Activated CD4-positive, alpha-beta memory T cell treated with anti-CD3 and anti-CD28 coated beads, Interleukin-2, amount 10 ng/mL, durations not matched to agents 7 days and 5 days (primary cell): Measurements from ENCODE around the gene TNFAIP3. TPM values are rescaled to one million over a fixed set of nuclear protein-coding genes. Genes with fewer than 3 reads are reported as not detected.
A peak's percentile ranks its signal among the peaks of the same experiment; 100 is the strongest.

ENCODE experiments used
- CTCF ChIA-PET: fragments of 350-600 bp; sonication (Branson Sonifier 250); formaldehyde crosslinking; loops from one replicate; lab custom pipeline; 2021; ENCODE audit warnings: antibody characterized with exemption, inconsistent platforms; lab: Charles Lee
- POLR2A ChIA-PET: fragments of 350-600 bp; sonication (Branson Sonifier 250); formaldehyde crosslinking; loops from one replicate; lab custom pipeline; 2021; ENCODE audit warnings: antibody characterized with exemption; lab: Charles Lee
- DNase-seq: peaks from one replicate; pipeline ENCODE4 v3.0.0-alpha.2; 2020
- H3K27ac Mint-ChIP-seq: one replicate; pipeline ENCODE4 v1.8.0; 2021; ENCODE audit warnings: mild to moderate bottlenecking, mixed read lengths
- H3K27me3 Mint-ChIP-seq: one replicate; pipeline ENCODE4 v1.8.0; 2021; ENCODE audit warnings: mixed read lengths
- H3K36me3 Mint-ChIP-seq: one replicate; pipeline ENCODE4 v1.8.0; 2021; ENCODE audit warnings: low read depth, mixed read lengths
- H3K4me1 Mint-ChIP-seq: one replicate; pipeline ENCODE4 v1.8.0; 2021; ENCODE audit warnings: mixed read lengths
- H3K4me3 Mint-ChIP-seq: one replicate; pipeline ENCODE4 v1.8.0; 2021; ENCODE audit warnings: mild to moderate bottlenecking, mixed read lengths
- H3K9me3 Mint-ChIP-seq: one replicate; pipeline ENCODE4 v1.8.0; 2021; ENCODE audit warnings: mixed read lengths
- total RNA-seq, 2 experiments: library from RNA; stranded (reverse); gene quantifications; one replicate each; pipeline ENCODE4 v1.2.3, GENCODE V29; 2021

The TNFAIP3 gene
- total RNA-seq, 2 experiments from 2014 or later, result 143 to 144 TPM

DNA sequence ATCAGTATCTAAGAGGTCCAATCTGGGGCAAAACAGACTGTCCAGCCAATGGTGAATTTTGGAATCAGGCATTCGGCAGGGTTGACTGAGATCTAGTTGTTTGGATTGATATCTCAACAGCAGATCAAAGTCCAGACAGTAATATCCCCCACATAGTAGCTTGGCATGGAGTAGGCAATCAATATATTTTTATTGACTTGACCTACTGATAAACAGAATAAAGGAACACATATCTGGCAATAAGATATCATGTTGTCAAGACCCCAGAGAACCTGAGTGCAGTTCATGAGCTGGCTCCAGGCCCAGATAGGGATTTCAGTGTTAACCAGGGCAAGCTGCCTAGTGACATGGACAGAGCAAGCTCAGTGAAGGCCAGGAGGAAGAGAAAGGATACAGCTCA is 34.4 kb downstream of the TNFAIP3 start:
- no peak for DNase-seq
- peaks cover 4% of the 10 kb centered on the region for H3K36me3 Mint-ChIP-seq
- no peaks in the 10 kb centered on the region for H3K27me3 Mint-ChIP-seq
- H3K4me1 Mint-ChIP-seq, result peaks cover 36% of the 10 kb centered on the region
- POLR2A ChIA-PET, result no interaction called here
- CTCF ChIA-PET, result interaction anchor here (1.0 to 2.3 kb wide), 5 partner anchors 10 to 103 kb away, joined by 3 to 11 read pairs (median 5); partner anchors contain the start of gene TNFAIP3
- H3K4me3 Mint-ChIP-seq, result no peak overlapping the region
- no peak overlapping the region for H3K27ac Mint-ChIP-seq
- peaks cover 7% of the 10 kb centered on the region for H3K9me3 Mint-ChIP-seq

DNA sequence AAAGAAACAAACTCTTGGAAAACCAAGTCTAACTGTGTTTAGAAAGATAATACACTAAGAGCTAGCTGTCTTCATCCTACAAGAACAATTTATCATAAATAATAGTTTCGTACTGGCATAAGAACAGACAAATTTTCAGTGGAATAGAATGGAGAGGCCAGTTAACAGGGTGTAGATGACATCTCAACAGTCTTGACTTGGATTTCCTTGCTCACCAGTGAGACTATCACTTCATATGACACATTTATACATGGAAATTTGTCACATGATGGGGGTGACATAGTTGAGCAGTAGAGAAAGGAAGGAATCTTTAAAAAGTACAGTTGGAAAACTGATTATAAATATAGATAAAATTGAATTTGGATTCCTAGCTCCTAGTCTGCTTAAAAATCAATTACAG is 35.6 kb downstream of the TNFAIP3 start:
- no peaks in the 10 kb centered on the region for H3K27me3 Mint-ChIP-seq
- peaks cover 45% of the 10 kb centered on the region for H3K4me1 Mint-ChIP-seq
- POLR2A ChIA-PET, result no interaction called here
- DNase-seq, result no peak
- H3K4me3 Mint-ChIP-seq, result no peak overlapping the region
- peaks cover 4% of the 10 kb centered on the region for H3K36me3 Mint-ChIP-seq
- H3K9me3 Mint-ChIP-seq, result peaks cover 4% of the 10 kb centered on the region
- no peak overlapping the region for H3K27ac Mint-ChIP-seq
- CTCF ChIA-PET, result interaction anchor here (2.3 kb wide), 1 partner anchor 32 kb away, joined by 11 read pairs; no protein-coding TSS in a partner anchor

DNA sequence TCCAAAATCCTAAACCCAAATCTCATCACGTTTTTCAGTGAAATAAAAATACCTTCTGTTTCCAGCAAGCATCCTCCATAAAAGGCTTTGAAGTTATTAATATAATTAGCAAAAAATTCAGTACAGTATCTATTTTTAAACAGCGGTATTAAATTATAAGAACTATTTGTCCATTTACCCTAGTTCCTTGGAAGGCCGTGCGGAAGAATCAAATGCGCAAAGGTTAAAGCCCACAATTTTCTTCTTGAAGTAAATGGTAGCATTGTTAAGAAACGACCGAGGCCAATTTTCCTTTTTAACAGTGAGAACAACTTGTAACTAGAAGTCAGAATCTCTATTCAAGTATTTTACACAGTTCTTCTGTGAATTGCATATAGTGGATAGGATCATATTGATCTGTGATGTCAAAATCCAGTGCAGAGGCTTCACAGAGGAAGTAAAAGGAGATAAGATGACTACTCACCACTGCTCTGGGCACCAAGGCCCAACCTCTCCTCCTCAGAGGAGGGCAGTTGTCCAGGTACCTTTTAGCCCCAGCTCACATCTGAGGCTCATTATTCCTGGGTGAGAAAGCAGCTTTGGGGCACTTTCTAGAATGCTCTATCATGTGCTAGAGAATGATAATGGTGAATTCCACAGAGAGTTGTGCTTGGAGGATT is 36.3 kb downstream of the TNFAIP3 start:
- peaks cover under 1% of the 10 kb centered on the region for H3K9me3 Mint-ChIP-seq
- POLR2A ChIA-PET, result no interaction called here
- no peak for DNase-seq
- peaks cover 47% of the 10 kb centered on the region for H3K4me1 Mint-ChIP-seq
- peaks cover 4% of the 10 kb centered on the region for H3K36me3 Mint-ChIP-seq
- no peak overlapping the region for H3K4me3 Mint-ChIP-seq
- H3K27me3 Mint-ChIP-seq, result no peaks in the 10 kb centered on the region
- CTCF ChIA-PET, result no interaction called here
- peak overlapping the region; percentile 89 for H3K27ac Mint-ChIP-seq

DNA sequence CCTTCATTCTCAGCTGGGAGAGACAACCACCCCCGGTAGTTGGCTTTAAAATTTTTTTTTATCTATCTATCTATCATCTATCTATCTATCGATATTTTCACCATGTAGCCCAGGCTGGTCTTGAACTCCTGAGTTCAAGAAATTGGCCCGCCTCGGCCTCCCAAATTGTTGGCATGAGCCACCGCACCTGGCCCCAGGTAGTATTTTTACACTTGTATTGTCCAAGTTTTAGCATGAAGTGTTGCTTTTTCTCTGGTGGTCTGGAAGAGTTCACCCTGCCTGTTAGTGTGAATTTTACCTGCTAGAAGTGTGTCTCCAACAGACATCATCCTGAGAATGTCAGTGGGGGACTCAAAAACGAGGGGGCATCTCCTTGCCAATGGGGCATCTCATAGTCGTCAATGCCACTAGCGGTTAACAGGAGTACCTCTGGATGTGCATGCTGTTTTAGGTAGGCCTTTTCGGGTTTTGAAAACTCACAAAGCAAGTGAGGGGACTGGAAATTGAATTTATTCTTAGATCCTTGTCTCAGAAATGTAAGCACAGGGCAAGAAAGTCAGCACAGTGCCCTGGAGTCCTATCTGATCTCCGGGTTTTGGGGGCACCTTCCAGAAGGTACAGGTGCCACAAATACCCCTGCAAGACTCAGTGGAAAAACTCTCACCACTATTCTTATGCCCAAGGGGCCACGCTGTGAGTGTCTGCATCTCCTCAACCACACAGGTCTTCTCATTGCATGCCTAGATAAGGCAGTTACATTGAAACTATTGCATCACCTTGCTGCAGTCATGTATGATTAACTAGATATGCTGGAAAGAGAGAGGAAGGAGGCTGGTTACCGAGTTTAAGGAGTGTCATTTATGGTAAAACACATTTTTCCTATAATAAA is 37.1 kb downstream of the TNFAIP3 start:
- Mint-ChIP-seq H3K27ac (peak overlapping the region; percentile 89), H3K27me3 (no peaks in the 10 kb centered on the region), H3K4me1 (peaks cover 55% of the 10 kb centered on the region), H3K36me3 (peaks cover 4% of the 10 kb centered on the region), H3K4me3 (peak overlapping the region; percentile 66), H3K9me3 (no peaks in the 10 kb centered on the region)
- peak; percentile 41 for DNase-seq
- POLR2A ChIA-PET, result no interaction called here
- CTCF ChIA-PET, result no interaction called here

DNA sequence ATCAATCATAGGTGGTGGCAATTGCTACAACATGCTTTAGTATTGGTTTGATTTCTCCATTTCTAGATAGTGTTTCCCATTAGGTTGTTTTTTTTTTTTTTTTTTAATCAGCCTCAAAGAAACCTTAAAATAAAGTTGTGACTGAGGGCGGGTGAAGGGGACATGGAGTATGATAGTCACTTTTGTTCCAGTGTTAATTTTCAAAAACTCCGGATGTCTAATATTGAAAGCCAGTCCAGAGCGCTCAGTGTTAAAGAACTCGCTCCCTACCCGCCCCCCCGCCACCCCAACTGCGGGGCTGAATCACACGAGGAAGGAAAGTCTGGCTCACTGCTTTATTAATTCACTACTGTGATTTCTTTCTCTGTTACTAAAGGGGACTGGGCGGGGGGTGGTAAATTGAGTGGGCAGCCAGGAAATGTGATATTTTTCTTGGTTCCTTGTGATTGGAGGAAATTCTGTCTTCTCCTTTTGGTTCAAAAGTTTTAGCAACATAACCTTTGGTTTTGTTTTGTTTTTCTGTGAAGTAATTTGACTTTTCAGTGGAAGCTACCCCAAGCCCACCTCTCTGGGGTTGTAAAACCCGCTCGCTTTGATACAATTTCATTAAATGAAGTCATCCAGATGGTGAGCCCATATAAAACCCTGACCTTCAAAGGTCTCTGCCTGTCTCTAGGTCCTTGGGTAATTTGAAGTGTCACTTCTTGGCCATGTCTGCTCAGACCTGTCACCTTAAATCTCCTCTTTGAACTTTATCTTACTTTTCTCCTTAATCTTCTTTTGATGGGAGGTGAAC is 38.0 kb downstream of the TNFAIP3 start:
- peak; percentile 73 for DNase-seq
- peaks cover 64% of the 10 kb centered on the region for H3K4me1 Mint-ChIP-seq
- no peaks in the 10 kb centered on the region for H3K27me3 Mint-ChIP-seq
- ChIA-PET POLR2A (interaction anchor here (0.8 to 1.7 kb wide), 4 partner anchors 22 to 196 kb away, joined by 3 to 8 read pairs (median 4); partner anchors contain the start of gene TNFAIP3), CTCF (interaction anchor here (1.3 to 2.0 kb wide), 4 partner anchors 21 to 38 kb away, joined by 3 to 8 read pairs (median 4); no protein-coding TSS in a partner anchor)
- peak overlapping the region; percentile 89 for H3K27ac Mint-ChIP-seq
- peak overlapping the region; percentile 66 for H3K4me3 Mint-ChIP-seq
- no peaks in the 10 kb centered on the region for H3K9me3 Mint-ChIP-seq
- H3K36me3 Mint-ChIP-seq, result peaks cover 4% of the 10 kb centered on the region

DNA sequence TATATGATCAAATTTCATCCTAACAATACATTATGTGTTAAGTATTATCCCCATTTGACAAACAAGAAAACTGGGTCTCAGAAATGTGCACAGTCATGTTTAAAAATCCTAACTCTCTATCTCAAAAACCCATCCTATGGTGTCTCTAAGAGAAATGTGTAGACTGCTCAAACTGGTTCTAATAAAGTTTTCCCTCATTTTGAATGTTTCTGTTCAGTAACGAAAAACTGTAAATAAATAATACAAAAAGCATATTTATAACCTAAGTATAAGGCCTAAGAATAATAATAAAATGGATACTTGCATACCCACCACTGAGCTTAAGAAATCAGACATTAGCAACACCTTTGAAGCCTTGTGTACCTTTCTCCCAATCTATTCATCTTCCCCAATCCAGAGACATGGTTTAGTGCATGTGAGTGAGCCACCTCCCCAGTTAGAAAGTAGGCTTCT is 39.0 kb downstream of the TNFAIP3 start:
- Mint-ChIP-seq H3K4me3 (no peak overlapping the region), H3K36me3 (peaks cover 4% of the 10 kb centered on the region), H3K9me3 (no peaks in the 10 kb centered on the region), H3K27me3 (no peaks in the 10 kb centered on the region), H3K4me1 (peaks cover 69% of the 10 kb centered on the region), H3K27ac (peak overlapping the region; percentile 65)
- DNase-seq, result no peak
- POLR2A ChIA-PET, result interaction anchor here (0.8 to 1.7 kb wide), 4 partner anchors 21 to 197 kb away, joined by 3 to 8 read pairs (median 4); partner anchors contain the start of gene TNFAIP3
- CTCF ChIA-PET, result interaction anchor here (1.3 to 2.0 kb wide), 4 partner anchors 21 to 39 kb away, joined by 3 to 8 read pairs (median 4); no protein-coding TSS in a partner anchor

DNA sequence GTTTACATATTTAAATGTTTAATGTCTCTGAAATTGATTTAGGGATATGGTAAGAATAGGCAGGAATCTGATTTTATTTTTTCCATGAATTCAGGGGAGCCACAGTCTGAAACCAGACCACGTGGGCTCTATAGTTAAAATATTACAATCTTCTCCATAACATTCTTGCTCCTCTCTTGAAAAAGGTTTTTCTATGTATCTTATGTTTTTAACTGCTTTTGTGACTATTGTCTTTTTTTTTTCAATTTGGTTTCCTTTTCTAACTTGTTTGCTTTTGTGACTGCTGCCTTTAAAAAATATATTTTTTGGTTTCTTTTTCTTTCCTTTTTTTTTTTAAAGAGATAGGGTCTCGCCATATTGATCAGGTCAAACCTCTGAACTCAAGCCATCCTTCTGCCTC is 40.1 kb downstream of the TNFAIP3 start:
- CTCF ChIA-PET, result no interaction called here
- Mint-ChIP-seq H3K4me1 (peaks cover 73% of the 10 kb centered on the region), H3K27me3 (no peaks in the 10 kb centered on the region), H3K27ac (peak overlapping the region; percentile 51), H3K9me3 (no peaks in the 10 kb centered on the region), H3K36me3 (peaks cover 4% of the 10 kb centered on the region), H3K4me3 (no peak overlapping the region)
- POLR2A ChIA-PET, result no interaction called here
- no peak for DNase-seq

DNA sequence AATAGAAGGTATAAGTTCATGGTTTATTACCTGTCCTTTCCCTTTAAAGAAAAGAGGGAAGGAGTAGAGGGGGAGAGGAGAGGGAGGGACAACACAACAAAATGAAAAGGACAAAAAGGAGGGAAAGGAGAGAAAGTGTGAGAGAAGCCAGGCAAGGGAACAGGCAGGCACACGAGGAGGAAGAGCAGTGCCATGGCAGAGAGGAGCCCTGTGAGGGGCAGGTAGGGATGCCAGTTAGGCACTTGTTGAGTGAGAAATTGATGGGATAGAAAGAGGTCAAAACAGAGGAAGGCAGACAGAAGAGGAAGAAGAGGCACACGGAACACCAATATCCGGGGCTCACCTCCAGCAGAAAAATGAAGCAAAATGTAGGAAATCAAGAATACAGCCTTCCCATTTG is 42.5 kb downstream of the TNFAIP3 start:
- Mint-ChIP-seq H3K27me3 (no peaks in the 10 kb centered on the region), H3K4me3 (no peak overlapping the region), H3K4me1 (peaks cover 54% of the 10 kb centered on the region), H3K36me3 (peaks cover 7% of the 10 kb centered on the region), H3K27ac (no peak overlapping the region), H3K9me3 (peaks cover 11% of the 10 kb centered on the region)
- DNase-seq, result no peak
- POLR2A ChIA-PET, result interaction anchor here (1.2 to 1.6 kb wide), 2 partner anchors 34 to 196 kb away, joined by 3 to 4 read pairs; no protein-coding TSS in a partner anchor
- CTCF ChIA-PET, result interaction anchor here (1.0 to 1.6 kb wide), 2 partner anchors 35 to 39 kb away, joined by 4 read pairs; no protein-coding TSS in a partner anchor

DNA sequence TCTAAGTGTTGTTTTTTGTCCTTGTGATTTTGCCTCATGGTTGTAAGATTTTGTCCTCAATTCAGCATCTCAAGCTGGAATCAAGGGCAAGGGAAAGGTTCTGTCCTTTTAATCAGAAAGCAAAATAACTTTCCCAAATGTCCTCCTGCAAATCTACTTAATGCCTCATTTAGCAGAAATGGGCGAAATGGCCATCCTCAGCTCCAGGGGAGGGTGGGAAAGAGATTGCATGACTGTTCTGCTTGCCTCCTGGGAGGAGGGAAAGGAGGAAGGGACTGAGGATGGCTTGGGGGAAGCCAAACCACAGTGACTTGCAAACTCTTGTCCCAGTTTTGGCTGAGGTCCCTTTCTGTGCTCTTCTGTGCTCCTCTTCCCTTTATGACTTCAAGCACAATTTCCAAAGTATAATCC is 43.4 kb downstream of the TNFAIP3 start:
- peaks cover 45% of the 10 kb centered on the region for H3K4me1 Mint-ChIP-seq
- ChIA-PET CTCF (interaction anchor here (1.3 to 2.3 kb wide), 2 partner anchors 9 to 65 kb away, joined by 3 to 7 read pairs; no protein-coding TSS in a partner anchor), POLR2A (interaction anchor here (0.8 kb wide), 1 partner anchor 43 kb away, joined by 3 read pairs; the partner anchor contains the start of gene TNFAIP3)

DNA sequence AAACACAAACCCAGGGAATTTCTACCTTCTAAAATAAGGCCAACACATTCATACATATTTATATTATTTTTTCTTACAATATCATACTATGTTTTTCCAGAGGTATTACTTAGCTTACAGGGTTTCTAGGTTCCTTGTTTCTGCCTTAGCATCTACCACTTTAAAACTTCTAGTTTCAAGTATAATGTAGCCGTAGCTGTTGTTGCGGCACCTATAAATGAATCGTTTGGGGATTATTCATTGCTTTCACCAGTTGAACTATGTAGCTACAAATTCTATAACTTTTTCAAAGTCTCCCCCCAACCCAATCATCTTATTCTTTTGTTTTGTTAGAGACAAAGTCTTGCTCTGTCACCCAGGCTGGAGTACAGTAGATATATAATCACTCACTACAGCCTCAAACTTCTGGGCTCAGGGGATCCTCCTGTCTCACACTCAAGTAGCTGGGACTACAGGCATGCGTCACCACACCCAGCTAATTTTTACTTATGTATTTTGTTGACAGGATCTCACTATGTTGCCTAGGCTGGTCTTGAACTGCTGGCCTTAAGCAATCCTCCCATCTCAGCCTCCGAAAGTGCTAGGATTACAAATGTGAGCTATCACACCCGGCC is 43.9 kb downstream of the TNFAIP3 start:
- no peak for DNase-seq
- Mint-ChIP-seq H3K9me3 (peaks cover 14% of the 10 kb centered on the region), H3K27me3 (no peaks in the 10 kb centered on the region), H3K27ac (no peak overlapping the region), H3K4me3 (no peak overlapping the region), H3K4me1 (peaks cover 42% of the 10 kb centered on the region), H3K36me3 (peaks cover 7% of the 10 kb centered on the region)
- ChIA-PET CTCF (interaction anchor here (1.3 to 2.3 kb wide), 2 partner anchors 9 to 65 kb away, joined by 3 to 7 read pairs; no protein-coding TSS in a partner anchor), POLR2A (interaction anchor here (0.8 to 1.6 kb wide), 3 partner anchors 40 to 44 kb away, joined by 3 to 6 read pairs (median 3); partner anchors contain the start of gene TNFAIP3)

More for the DNA sequence above, 43.4 kb downstream of the TNFAIP3 start:
- H3K36me3 Mint-ChIP-seq, result peaks cover 7% of the 10 kb centered on the region
- DNase-seq, result no peak
- H3K27me3 Mint-ChIP-seq, result no peaks in the 10 kb centered on the region
- H3K27ac Mint-ChIP-seq, result no peak overlapping the region
- H3K9me3 Mint-ChIP-seq, result peaks cover 12% of the 10 kb centered on the region
- H3K4me3 Mint-ChIP-seq, result no peak overlapping the region

DNA sequence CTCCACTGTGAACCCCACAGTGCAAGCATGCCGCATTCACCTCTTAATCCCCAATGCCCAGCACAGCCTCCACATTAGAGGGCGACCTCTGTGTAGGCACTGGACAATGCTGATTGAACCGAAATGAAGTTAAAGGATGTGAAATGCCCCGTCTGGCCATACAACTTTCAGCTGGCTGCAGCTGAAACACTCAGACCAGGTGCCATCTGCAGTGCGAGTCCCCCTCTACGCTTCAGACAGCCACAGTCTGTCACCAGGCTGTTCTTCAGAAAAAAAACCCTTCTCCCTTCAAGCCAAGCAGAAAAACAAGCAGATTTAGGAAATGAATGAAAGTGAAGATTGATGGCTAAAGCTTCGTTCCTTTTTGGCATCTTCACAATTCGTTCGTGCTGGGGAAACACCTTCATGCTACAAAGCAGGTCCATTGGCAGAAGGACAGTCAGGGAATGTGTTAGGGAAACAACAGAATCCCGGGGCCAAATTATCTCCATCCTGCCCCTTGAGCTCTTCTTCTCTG is 44.7 kb downstream of the TNFAIP3 start:
- no peak overlapping the region for H3K4me3 Mint-ChIP-seq
- peaks cover 7% of the 10 kb centered on the region for H3K36me3 Mint-ChIP-seq
- POLR2A ChIA-PET, result interaction anchor here (0.8 to 1.6 kb wide), 2 partner anchors 40 to 42 kb away, joined by 3 to 6 read pairs; no protein-coding TSS in a partner anchor

More for the DNA sequence above, 44.7 kb downstream of the TNFAIP3 start:
- CTCF ChIA-PET, result interaction anchor here (1.3 to 2.3 kb wide), 2 partner anchors 10 to 64 kb away, joined by 3 to 7 read pairs; no protein-coding TSS in a partner anchor
- Mint-ChIP-seq H3K4me1 (peaks cover 35% of the 10 kb centered on the region), H3K27me3 (no peaks in the 10 kb centered on the region), H3K27ac (no peak overlapping the region), H3K9me3 (peaks cover 14% of the 10 kb centered on the region)
- no peak for DNase-seq
